K562 (cell line): ENCODE measurements around the gene COX15.
"Not testable (repeated sequence)": the region's sequence is repeated elsewhere in the genome, so short reads cannot be mapped to it uniquely, and the experiment has no call there.

Experiments used
- POLR2A ChIP-seq: fragments of 450-650 bp; conservative IDR thresholded peaks from 2 replicates; pipeline ENCODE4 v1.6.1; 2016
- SETDB1 ChIP-seq: IDR thresholded peaks from one replicate; pipeline ENCODE4 v1.6.1; 2012; ENCODE audit warnings: low read length, control low read depth, inconsistent platforms

- not testable (repeated sequence) for TF ChIP-seq SETDB1, POLR2A
These were observed 2.2 kb upstream of the COX15 start for GRCh38 chr10:99734111-99734510.
